Endothelial cell of umbilical vein (primary cell): Measurements from ENCODE around the gene SKIC3. TPM values are rescaled to one million over a fixed set of nuclear protein-coding genes. Genes with fewer than 3 reads are reported as not detected.

ENCODE experiments used
- BruUV-seq: library from RNA; stranded (reverse); fragments of 400-500 nt; replicated peaks from 2 replicates; lab custom pipeline; 2021; lab: Mats Ljungman, UMichigan
- CTCF ChIA-PET: fragments of 300-600, 350-600 bp; sonication (Branson Sonifier 250); formaldehyde crosslinking; loops from one replicate; lab custom pipeline; 2021; ENCODE audit warnings: antibody characterized with exemption, inconsistent platforms; lab: Charles Lee
- POLR2A ChIA-PET: fragments of 300-600, 350-600 bp; sonication (Branson Sonifier 250); formaldehyde crosslinking; loops from one replicate; lab custom pipeline; 2021; ENCODE audit warnings: antibody characterized with exemption, inconsistent platforms; lab: Charles Lee
- DNase-seq: peaks from one replicate; pipeline ENCODE4 v3.0.0-alpha.2; 2011; ENCODE audit warnings: low read depth, low spot score
- FAIRE-seq: peaks from 2 replicates; lab custom pipeline; 2011; peaks lifted over from hg19 to GRCh38; lab: Jason Lieb, UNC
- H2AFZ ChIP-seq: 2 replicates; pipeline ENCODE4 v1.6.0; 2012; ENCODE audit warnings: low read depth, low read length, control low read depth, inconsistent platforms
- H3K27ac ChIP-seq: 2 replicates; pipeline ENCODE4 v1.5.1; 2011; ENCODE audit warnings: low read depth, mild to moderate bottlenecking, control low read depth, low read length, moderate library complexity; ENCODE audit not compliant: insufficient read depth
- H3K27me3 ChIP-seq, 2 experiments: 2 replicates each; pipeline versions ENCODE4 v1.6.0 to v1.6.1; 2011; ENCODE audit warnings: low read length in 2 of 2, mixed read lengths in 1 of 2; ENCODE audit not compliant: control insufficient read depth in 2 of 2, insufficient read depth in 2 of 2
- H3K36me3 ChIP-seq, 2 experiments: 2 replicates in 1 of 2; 3 replicates in 1 of 2; pipeline ENCODE4 v1.5.1; 2011; ENCODE audit warnings: low read length in 2 of 2, mild to moderate bottlenecking in 1 of 2, moderate library complexity in 1 of 2; ENCODE audit not compliant: control insufficient read depth in 2 of 2, insufficient read depth in 2 of 2; ENCODE audit errors: extremely low read depth in 1 of 2
- H3K4me1 ChIP-seq: 3 replicates; pipeline ENCODE4 v1.5.1; 2011; ENCODE audit warnings: mild to moderate bottlenecking, low read length; ENCODE audit not compliant: control insufficient read depth, insufficient read depth; ENCODE audit errors: extremely low read depth
- H3K4me2 ChIP-seq: 2 replicates; pipeline ENCODE4 v1.6.1; 2011; ENCODE audit warnings: low read length, control low read depth, mixed read lengths; ENCODE audit not compliant: insufficient read depth
- H3K4me3 ChIP-seq, 3 experiments: fragments of 200-600 bp in 1 of 3; sonication (generic), shearing (Covaris generic) in 1 of 3; replicated peaks in 1 of 3; 2 replicates each; pipeline ENCODE4 v1.5.1; 2011 to 2016; ENCODE audit warnings: control low read depth in 3 of 3, low read length in 3 of 3, mild to moderate bottlenecking in 2 of 3, inconsistent platforms in 1 of 3, low read depth in 1 of 3, moderate library complexity in 1 of 3; ENCODE audit not compliant: insufficient read depth in 1 of 3
- H3K79me2 ChIP-seq: 2 replicates; pipeline ENCODE4 v1.6.0; 2012; ENCODE audit warnings: low read length, inconsistent platforms; ENCODE audit not compliant: control insufficient read depth, insufficient read depth
- H3K9ac ChIP-seq: replicated peaks from 2 replicates; pipeline ENCODE3; 2011; ENCODE audit warnings: low read length, control low read depth; ENCODE audit not compliant: insufficient read depth; ENCODE audit errors: extremely low read depth
- H3K9me1 ChIP-seq: replicated peaks from 3 replicates; pipeline ENCODE4 v1.6.0; 2011; ENCODE audit warnings: mild to moderate bottlenecking, low read length; ENCODE audit not compliant: control insufficient read depth, insufficient read depth; ENCODE audit errors: extremely low read depth
- H3K9me3 ChIP-seq: replicated peaks from 2 replicates; pipeline ENCODE4 v1.5.1; 2012; ENCODE audit warnings: low read length, inconsistent platforms; ENCODE audit not compliant: control insufficient read depth, insufficient read depth
- H4K20me1 ChIP-seq: replicated peaks from 2 replicates; pipeline ENCODE3; 2011; ENCODE audit warnings: mild to moderate bottlenecking, low read length; ENCODE audit not compliant: control insufficient read depth, insufficient read depth; ENCODE audit errors: extremely low read depth
- CTCF ChIP-seq, 2 donors: IDR thresholded peaks; 1 replicate in 1 of 2; 2 replicates in 1 of 2; pipeline ENCODE4 v1.5.1; 2011; ENCODE audit warnings: low read length in 2 of 2, mild to moderate bottlenecking in 2 of 2, moderate library complexity in 2 of 2, control low read depth in 1 of 2, inconsistent platforms in 1 of 2, low read depth in 1 of 2; ENCODE audit not compliant: insufficient read depth in 1 of 2; ENCODE audit errors: extremely low read depth in 1 of 2
- EZH2 ChIP-seq: IDR thresholded peaks from 2 replicates; pipeline ENCODE4 v1.6.1; 2012; ENCODE audit warnings: borderline replicate concordance, low read depth, mild to moderate bottlenecking, moderate library complexity, low read length, inconsistent platforms; ENCODE audit not compliant: severe bottlenecking
- FOS ChIP-seq: IDR thresholded peaks from 2 replicates; pipeline ENCODE4 v1.6.1; 2011; ENCODE audit warnings: mild to moderate bottlenecking, low read length, moderate library complexity, borderline replicate concordance; ENCODE audit not compliant: insufficient read depth
- GATA2 ChIP-seq: IDR thresholded peaks from 2 replicates; pipeline ENCODE4 v1.7.0; 2011; ENCODE audit warnings: low read depth, mild to moderate bottlenecking, moderate library complexity, mixed read lengths, low read length; ENCODE audit not compliant: insufficient read length, insufficient read depth
- JUN ChIP-seq: IDR thresholded peaks from 2 replicates; pipeline ENCODE4 v1.6.1; 2011; ENCODE audit warnings: borderline replicate concordance, low read depth; ENCODE audit not compliant: insufficient read length, insufficient read depth
- MAX ChIP-seq: IDR thresholded peaks from 2 replicates; pipeline ENCODE4 v1.6.1; 2011; ENCODE audit not compliant: insufficient read depth, insufficient read length
- MYC ChIP-seq: IDR thresholded peaks from one replicate; pipeline ENCODE4 v1.6.1; 2011; ENCODE audit warnings: mild to moderate bottlenecking, low read depth, low read length
- POLR2A ChIP-seq: IDR thresholded peaks from 2 replicates; pipeline ENCODE4 v1.6.1; 2012; ENCODE audit warnings: low read depth, mild to moderate bottlenecking, control low read depth, low read length
- POLR2AphosphoS5 ChIP-seq: IDR thresholded peaks from 2 replicates; pipeline ENCODE4 v1.6.1; 2012; ENCODE audit warnings: low read depth, mild to moderate bottlenecking, control low read depth, low read length, moderate library complexity; ENCODE audit not compliant: insufficient read depth
- dilution Hi-C: fragments of 300-500 bp; cut with MboI; formaldehyde crosslinking; loops from one replicate; pipeline ENCODE4 v1.15.0; 2019; ENCODE audit warnings: low sequenced_read_pairs; ENCODE audit not compliant: extremely low pct_ligation_motif_present
- intact Hi-C: fragments of 100-400 bp; cut with micrococcal nuclease; formaldehyde crosslinking; loops from one replicate; pipeline ENCODE4 v1.10.0; 2022
- polyA plus RNA-seq, 4 experiments: library from polyadenylated mRNA; depleted of rRNA in 3 of 4; stranded (reverse) in 3 of 4; unstranded in 1 of 4; fragments of >200 nt; gene quantifications; 2 replicates each; pipeline versions ENCODE4 v1.2.1 to v1.2.3, GENCODE V29; 2011 to 2012; ENCODE audit warnings: missing spikeins in 1 of 4
- total RNA-seq: library from RNA; stranded (reverse); gene quantifications from 2 replicates; pipeline ENCODE4 v1.2.3, GENCODE V29; 2021

The SKIC3 gene
- total and polyA plus RNA-seq, 2 donors (not counting 3 experiments of a cell fraction or from before 2014, with no cell fraction given) = 18.8 to 100 TPM

GRCh38 chr5:95599252-95599651 is 44.5 kb upstream of the SKIC3 start:
- no peaks in the 10 kb centered on the region for H3K27me3 ChIP-seq
- DNase-seq (no peak), FAIRE-seq (peak; percentile 8)
- H2AFZ ChIP-seq = no peak overlapping the region
- H3K79me2 ChIP-seq = no peaks in the 10 kb centered on the region
- no TSS peak for BruUV-seq
- ChIA-PET POLR2A (no interaction called here), CTCF (interaction anchor here (1.4 kb wide), 1 partner anchor 32 kb away, joined by 3 read pairs; no protein-coding TSS in a partner anchor)
- intact Hi-C loops (no loop called here), dilution Hi-C loops (no loop called here)
- no peaks in the 10 kb centered on the region for H4K20me1 ChIP-seq
- H3K4me1 ChIP-seq = no peaks in the 10 kb centered on the region
- H3K9me1 ChIP-seq = no peaks in the 10 kb centered on the region
- H3K9ac ChIP-seq = no peak overlapping the region
- TF ChIP-seq FOS = no peak
- no peak for TF ChIP-seq POLR2A
- no peak for TF ChIP-seq MAX
- no peak for TF ChIP-seq MYC
- no peak for TF ChIP-seq EZH2
- TF ChIP-seq POLR2AphosphoS5 = no peak
- no peak for TF ChIP-seq GATA2
- TF ChIP-seq JUN = no peak
- TF ChIP-seq CTCF (IDR thresholded peaks at IDR 0.05; ENCODE audit: extremely low read depth in 1 of 2, insufficient read depth in 1 of 2, low read depth in 1 of 2, low read length in 2 of 2) = no peak
- H3K4me2 ChIP-seq = no peak overlapping the region
- no peak overlapping the region for H3K4me3 ChIP-seq
- no peaks in the 10 kb centered on the region for H3K9me3 ChIP-seq
- no peaks in the 10 kb centered on the region for H3K36me3 ChIP-seq
- no peak overlapping the region for H3K27ac ChIP-seq
